ENCODE data around the gene REST.

GRCh38 chr4:56979421-56980072 lies 71.8 kb downstream of the REST start:
- no peak for TF ChIP-seq EZH2 (IDR thresholded peaks at IDR 0.05; ENCODE audit: insufficient read depth, poor library complexity, severe bottlenecking)
- TF ChIP-seq EZH2phosphoT487 (IDR thresholded peaks at IDR 0.05; ENCODE audit: insufficient read depth, low read depth), result no peak
